A549 (cell line): ENCODE data around the gene UBE2E2. TPM values are rescaled to one million over a fixed set of nuclear protein-coding genes. Genes with fewer than 3 reads are reported as not detected.

Experiments used
- ATAC-seq, 2 experiments: fragments of 200-7000 bp in 1 of 2; fragments of >200 bp in 1 of 2; cut with Nextera tagmentation in 1 of 2; cut with Tn5 transposase in 1 of 2; 3 replicates each; pipeline versions ENCODE4 v1.8.0 to v1.9.1; 2018 to 2020; ENCODE audit warnings: mild to moderate bottlenecking in 1 of 2, moderate library complexity in 1 of 2
- CTCF ChIA-PET: fragments of 300-600 bp; sonication (Branson Sonifier 250); formaldehyde crosslinking; extraction: SDS; loops from one replicate; lab custom pipeline; 2021; ENCODE audit warnings: antibody characterized with exemption, inconsistent platforms; lab: Yijun Ruan, JAX
- POLR2A ChIA-PET: fragments of 350-600 bp; formaldehyde crosslinking; extraction: SDS; loops from one replicate; lab custom pipeline; 2021; ENCODE audit warnings: antibody characterized with exemption, inconsistent platforms; lab: Yijun Ruan, JAX
- DNase-seq, 2 experiments: peaks; one replicate each; pipeline versions ENCODE4 v3.0.0 to v3.0.0-alpha.2; 2011 to 2016; ENCODE audit warnings: low read depth in 1 of 2, low spot score in 1 of 2
- FAIRE-seq: peaks from 2 replicates; lab custom pipeline; 2011; peaks lifted over from hg19 to GRCh38; lab: Jason Lieb, UNC
- H3K27ac ChIP-seq, 2 experiments: fragments of >200 bp; sonication (Bioruptor Twin); formaldehyde crosslinking; 3 replicates each; pipeline ENCODE4 v1.5.1; 2016 to 2017
- H3K4me1 ChIP-seq: fragments of >200 bp; sonication (Bioruptor Twin); formaldehyde crosslinking; 3 replicates; pipeline ENCODE4 v1.6.1; 2016
- H3K4me2 ChIP-seq: fragments of >200 bp; sonication (Bioruptor Twin); formaldehyde crosslinking; 3 replicates; pipeline ENCODE4 v1.6.1; 2016
- H3K4me3 ChIP-seq: fragments of >200 bp; sonication (Bioruptor Twin); formaldehyde crosslinking; 3 replicates; pipeline ENCODE4 v1.5.1; 2016
- H3K9me3 ChIP-seq: fragments of >200 bp; sonication (Bioruptor Twin); formaldehyde crosslinking; 3 replicates; pipeline ENCODE4 v1.6.1; 2016
- BHLHE40 ChIP-seq: IDR thresholded peaks from 2 replicates; pipeline ENCODE4 v1.6.1; 2012; ENCODE audit warnings: low read depth, low read length, inconsistent platforms
- CBX8 ChIP-seq: fragments of 200-600 bp; sonication (generic); IDR thresholded peaks from 2 replicates; pipeline ENCODE4 v1.6.1; 2016
- CEBPB ChIP-seq, 2 experiments: fragments of >200 bp in 1 of 2; sonication (Bioruptor Twin) in 1 of 2; formaldehyde crosslinking in 1 of 2; IDR thresholded peaks; 2 replicates each; pipeline ENCODE4 v1.6.1; 2012 to 2016
- CHD2 ChIP-seq: fragments of 150-350 bp; IDR thresholded peaks from 2 replicates; pipeline ENCODE4 v1.6.1; 2014; ENCODE audit warnings: low read length; ENCODE audit not compliant: partially characterized antibody
- CHD4 ChIP-seq: fragments of 200-600 bp; sonication (generic); IDR thresholded peaks from 2 replicates; pipeline ENCODE4 v1.6.1; 2016; ENCODE audit warnings: antibody characterized with exemption, mild to moderate bottlenecking, borderline replicate concordance
- EHF ChIP-seq: fragments of 250-450 bp; sonication (Bioruptor Pico); IDR thresholded peaks from 2 replicates; pipeline ENCODE4 v1.5.0; 2020; ENCODE audit warnings: mild to moderate bottlenecking
- EHMT2 ChIP-seq: fragments of 200-600 bp; sonication (generic); IDR thresholded peaks from 2 replicates; pipeline ENCODE4 v1.6.1; 2016; ENCODE audit warnings: antibody characterized with exemption, low read depth, mild to moderate bottlenecking, moderate library complexity
- EP300 ChIP-seq, 2 experiments: fragments of >200 bp; sonication (Bioruptor Twin); formaldehyde crosslinking; IDR thresholded peaks; 2 replicates in 1 of 2; 3 replicates in 1 of 2; pipeline ENCODE4 v1.6.1; 2016 to 2017
- ESRRA ChIP-seq: fragments of 150-350 bp; IDR thresholded peaks from 2 replicates; pipeline ENCODE4 v1.6.1; 2014; ENCODE audit warnings: mild to moderate bottlenecking, low read length, borderline replicate concordance
- FOXS1 ChIP-seq: fragments of 250-450 bp; sonication (Bioruptor Pico); IDR thresholded peaks from 2 replicates; pipeline ENCODE4 v1.5.0; 2020; ENCODE audit warnings: mild to moderate bottlenecking, moderate library complexity
- GATA3 ChIP-seq: IDR thresholded peaks from 2 replicates; pipeline ENCODE4 v1.6.1; 2012; ENCODE audit warnings: borderline replicate concordance
- HEYL ChIP-seq: fragments of 250-450 bp; sonication (Bioruptor Pico); IDR thresholded peaks from 2 replicates; pipeline ENCODE4 v1.8.0; 2021; ENCODE audit warnings: mild to moderate bottlenecking, moderate library complexity
- HOXA7 ChIP-seq: fragments of 250-450 bp; sonication (Bioruptor Pico); IDR thresholded peaks from 2 replicates; pipeline ENCODE4 v1.5.0; 2020; ENCODE audit warnings: mild to moderate bottlenecking, moderate library complexity
- MAFK ChIP-seq: fragments of 450-650 bp; IDR thresholded peaks from 2 replicates; pipeline ENCODE4 v1.6.1; 2014; ENCODE audit not compliant: partially characterized antibody
- MAZ ChIP-seq: fragments of 150-350 bp; IDR thresholded peaks from 2 replicates; pipeline ENCODE4 v1.6.1; 2014; ENCODE audit warnings: antibody characterized with exemption, low read depth, low read length, borderline replicate concordance
- PHF8 ChIP-seq: fragments of 200-600 bp; sonication (generic); IDR thresholded peaks from 2 replicates; pipeline ENCODE4 v1.6.1; 2016; ENCODE audit warnings: low read depth, mild to moderate bottlenecking, antibody characterized with exemption, moderate library complexity, borderline replicate concordance
- POLR2A ChIP-seq: IDR thresholded peaks from 2 replicates; pipeline ENCODE4 v1.6.1; 2012; ENCODE audit warnings: mild to moderate bottlenecking, low read length
- RAD21 ChIP-seq, 2 experiments: fragments of >200 bp in 1 of 2; sonication (Bioruptor Twin) in 1 of 2; formaldehyde crosslinking in 1 of 2; IDR thresholded peaks in 1 of 2; conservative IDR thresholded peaks in 1 of 2; 2 replicates in 1 of 2; 3 replicates in 1 of 2; pipeline ENCODE4 v1.6.1; 2012 to 2018; ENCODE audit warnings: inconsistent platforms in 1 of 2
- RARB ChIP-seq: fragments of 250-450 bp; sonication (Bioruptor Pico); IDR thresholded peaks from 2 replicates; pipeline ENCODE4 v1.8.0; 2021; ENCODE audit warnings: mild to moderate bottlenecking, moderate library complexity
- RFX5 ChIP-seq: fragments of 450-650 bp; IDR thresholded peaks from 2 replicates; pipeline ENCODE4 v1.7.1; 2014; ENCODE audit warnings: antibody characterized with exemption, mild to moderate bottlenecking, moderate library complexity
- RNF2 ChIP-seq: fragments of 200-600 bp; sonication (generic); IDR thresholded peaks from 2 replicates; pipeline ENCODE4 v1.6.1; 2016; ENCODE audit warnings: low read depth, mild to moderate bottlenecking, antibody characterized with exemption, moderate library complexity, borderline replicate concordance
- SMC3 ChIP-seq: fragments of >200 bp; sonication (Bioruptor Twin); formaldehyde crosslinking; IDR thresholded peaks from 3 replicates; pipeline ENCODE4 v1.6.1; 2018; ENCODE audit warnings: inconsistent platforms
- SREBF2 ChIP-seq: fragments of 450-650 bp; IDR thresholded peaks from 2 replicates; pipeline ENCODE4 v1.6.1; 2014; ENCODE audit warnings: mild to moderate bottlenecking, moderate library complexity
- TP53 ChIP-seq: fragments of 250-450 bp; sonication (Bioruptor Pico); IDR thresholded peaks from 2 replicates; pipeline ENCODE4 v1.5.0; 2021; ENCODE audit warnings: mild to moderate bottlenecking, moderate library complexity
- ZNF302 ChIP-seq: fragments of 250-450 bp; sonication (Bioruptor Pico); IDR thresholded peaks from 2 replicates; pipeline ENCODE4 v1.9.0; 2021; ENCODE audit warnings: inconsistent platforms, mild to moderate bottlenecking, moderate library complexity
- WGBS: methylation state at CpG from one replicate; pipeline ENCODE4 v1.1.6; 2017; ENCODE audit errors: missing lambda C conversion rate; 5-methylcytosine and 5-hydroxymethylcytosine counted together
- polyA plus RNA-seq, 4 experiments: library from polyadenylated mRNA; depleted of rRNA in 3 of 4; stranded (reverse); fragments of >200 nt; fragmentation: RNase III in 1 of 4; extraction: RNeasy Plus Mini Kit Qiagen cat#74134 plus additional on column Dnase treatment in 1 of 4; gene quantifications; 2 replicates in 3 of 4; 3 replicates in 1 of 4; pipeline ENCODE4 v1.2.3, GENCODE V29; 2011 to 2017
- TF ChIP-seq, protein P1 (sequence below): fragments of >200 bp; sonication (Bioruptor Twin); formaldehyde crosslinking; IDR thresholded peaks from 3 replicates; pipeline ENCODE4 v1.5.1; 2016
- TF ChIP-seq, protein P2 (sequence below): fragments of >200 bp; sonication (Bioruptor Twin); formaldehyde crosslinking; IDR thresholded peaks from 2 replicates; pipeline ENCODE4 v1.6.1; 2016
- TF ChIP-seq, protein P3 (sequence below): fragments of >200 bp; sonication (Bioruptor Twin); formaldehyde crosslinking; IDR thresholded peaks from 3 replicates; pipeline ENCODE4 v1.6.1; 2016
- TF ChIP-seq, protein P4 (sequence below): fragments of 250-450 bp; sonication (Bioruptor Pico); IDR thresholded peaks from 2 replicates; pipeline ENCODE4 v1.5.0; 2021; ENCODE audit warnings: mild to moderate bottlenecking, moderate library complexity, borderline replicate concordance
- TF ChIP-seq, protein P5 (sequence below): fragments of 250-450 bp; sonication (Bioruptor Pico); IDR thresholded peaks from 2 replicates; pipeline ENCODE4 v1.5.0; 2020; ENCODE audit warnings: low read depth, mild to moderate bottlenecking, moderate library complexity
- TF ChIP-seq, protein P6 (sequence below): IDR thresholded peaks from 2 replicates; pipeline ENCODE4 v1.6.1; 2012
- TF ChIP-seq, protein P7 (sequence below): IDR thresholded peaks from 2 replicates; pipeline ENCODE4 v1.6.1; 2012

UBE2E2 gene
- polyA plus RNA-seq, 2 of the 4 experiments (the other 2 are of a cell fraction), result 28.3 to 56.1 TPM

DNA sequence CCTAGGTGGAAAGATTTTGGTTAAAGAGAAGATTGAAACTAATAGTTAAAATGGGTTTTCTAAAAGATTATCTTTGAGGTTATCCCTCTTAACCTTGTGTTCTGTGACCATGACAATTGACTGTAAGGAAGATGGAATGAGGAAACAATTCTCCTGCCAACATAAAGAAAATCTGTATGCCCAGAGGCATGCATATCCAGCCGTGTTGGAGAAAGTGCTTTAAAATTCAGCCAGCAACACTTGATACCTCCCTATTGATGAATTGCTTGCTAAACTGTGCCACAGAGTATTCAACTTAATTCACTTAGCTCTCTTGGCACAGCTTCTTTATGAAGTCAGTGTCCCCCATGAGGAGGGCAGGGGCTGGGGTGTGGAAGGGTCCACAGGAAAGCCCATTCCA, 203.5 kb downstream of the UBE2E2 start:
- no peak overlapping the region for H3K27ac ChIP-seq
- ChIA-PET POLR2A (no interaction called here), CTCF (no interaction called here)
- WGBS, result 27% methylated on average over 1 of the region's 1 CpG
- no peak overlapping the region for H3K4me2 ChIP-seq
- no peak for ATAC-seq
- H3K4me1 ChIP-seq, result peaks cover 20% of the 10 kb centered on the region
- H3K9me3 ChIP-seq, result no peaks in the 10 kb centered on the region
- no peak overlapping the region for H3K4me3 ChIP-seq
- TF ChIP-seq, protein P1, sequence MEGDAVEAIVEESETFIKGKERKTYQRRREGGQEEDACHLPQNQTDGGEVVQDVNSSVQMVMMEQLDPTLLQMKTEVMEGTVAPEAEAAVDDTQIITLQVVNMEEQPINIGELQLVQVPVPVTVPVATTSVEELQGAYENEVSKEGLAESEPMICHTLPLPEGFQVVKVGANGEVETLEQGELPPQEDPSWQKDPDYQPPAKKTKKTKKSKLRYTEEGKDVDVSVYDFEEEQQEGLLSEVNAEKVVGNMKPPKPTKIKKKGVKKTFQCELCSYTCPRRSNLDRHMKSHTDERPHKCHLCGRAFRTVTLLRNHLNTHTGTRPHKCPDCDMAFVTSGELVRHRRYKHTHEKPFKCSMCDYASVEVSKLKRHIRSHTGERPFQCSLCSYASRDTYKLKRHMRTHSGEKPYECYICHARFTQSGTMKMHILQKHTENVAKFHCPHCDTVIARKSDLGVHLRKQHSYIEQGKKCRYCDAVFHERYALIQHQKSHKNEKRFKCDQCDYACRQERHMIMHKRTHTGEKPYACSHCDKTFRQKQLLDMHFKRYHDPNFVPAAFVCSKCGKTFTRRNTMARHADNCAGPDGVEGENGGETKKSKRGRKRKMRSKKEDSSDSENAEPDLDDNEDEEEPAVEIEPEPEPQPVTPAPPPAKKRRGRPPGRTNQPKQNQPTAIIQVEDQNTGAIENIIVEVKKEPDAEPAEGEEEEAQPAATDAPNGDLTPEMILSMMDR, result no peak
- TF ChIP-seq EHF (CRISPR knock-in tag), result no peak
- no peak for TF ChIP-seq EHMT2
- TF ChIP-seq MAFK, result no peak
- no peak for TF ChIP-seq RNF2
- no peak for TF ChIP-seq CHD4
- TF ChIP-seq HOXA7 (CRISPR knock-in tag), result no peak
- TF ChIP-seq POLR2A, result no peak
- no peak for TF ChIP-seq CBX8
- TF ChIP-seq SREBF2, result no peak
- no peak for TF ChIP-seq ZNF302 (CRISPR knock-in tag)
- no peak for TF ChIP-seq GATA3
- TF ChIP-seq, protein P2, sequence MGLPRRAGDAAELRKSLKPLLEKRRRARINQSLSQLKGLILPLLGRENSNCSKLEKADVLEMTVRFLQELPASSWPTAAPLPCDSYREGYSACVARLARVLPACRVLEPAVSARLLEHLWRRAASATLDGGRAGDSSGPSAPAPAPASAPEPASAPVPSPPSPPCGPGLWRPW, result no peak
- TF ChIP-seq, protein P3, sequence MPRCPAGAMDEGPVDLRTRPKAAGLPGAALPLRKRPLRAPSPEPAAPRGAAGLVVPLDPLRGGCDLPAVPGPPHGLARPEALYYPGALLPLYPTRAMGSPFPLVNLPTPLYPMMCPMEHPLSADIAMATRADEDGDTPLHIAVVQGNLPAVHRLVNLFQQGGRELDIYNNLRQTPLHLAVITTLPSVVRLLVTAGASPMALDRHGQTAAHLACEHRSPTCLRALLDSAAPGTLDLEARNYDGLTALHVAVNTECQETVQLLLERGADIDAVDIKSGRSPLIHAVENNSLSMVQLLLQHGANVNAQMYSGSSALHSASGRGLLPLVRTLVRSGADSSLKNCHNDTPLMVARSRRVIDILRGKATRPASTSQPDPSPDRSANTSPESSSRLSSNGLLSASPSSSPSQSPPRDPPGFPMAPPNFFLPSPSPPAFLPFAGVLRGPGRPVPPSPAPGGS, result no peak
- TF ChIP-seq EP300 (IDR thresholded peaks at IDR 0.05), result no peak
- no peak for DNase-seq
- FAIRE-seq, result no peak

DNA sequence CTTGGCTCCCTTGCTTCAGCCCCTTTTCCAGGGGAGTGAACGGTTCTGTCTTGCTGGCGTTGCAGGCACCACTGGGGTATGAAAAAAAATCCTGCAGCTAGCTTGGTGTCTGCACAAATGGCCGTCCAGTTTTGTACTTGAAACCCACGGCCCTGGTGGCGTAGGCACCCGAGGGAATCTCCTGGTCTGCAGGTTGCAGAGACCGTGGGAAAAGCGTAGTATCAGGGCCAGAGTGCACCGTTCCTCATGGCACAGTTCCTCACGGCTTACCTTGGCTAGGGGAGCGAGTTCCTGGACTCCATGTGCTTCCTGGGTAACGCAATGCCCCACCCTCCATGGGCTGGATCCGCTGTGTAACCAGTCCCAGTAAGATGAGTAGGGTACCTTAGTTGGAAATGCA, 214.9 kb downstream of the UBE2E2 start:
- Histone ChIP-seq H3K4me3 (no peak overlapping the region), H3K4me1 (no peaks in the 10 kb centered on the region), H3K9me3 (no peaks in the 10 kb centered on the region), H3K4me2 (no peak overlapping the region), H3K27ac (no peak overlapping the region)
- FAIRE-seq, result no peak
- ATAC-seq, result no peak
- ChIA-PET POLR2A (no interaction called here), CTCF (no interaction called here)
- no peak for TF ChIP-seq BHLHE40
- TF ChIP-seq HEYL (CRISPR knock-in tag), result no peak
- TF ChIP-seq EHF (CRISPR knock-in tag), result no peak
- TF ChIP-seq EHMT2, result no peak
- no peak for TF ChIP-seq SMC3
- TF ChIP-seq, protein P4, sequence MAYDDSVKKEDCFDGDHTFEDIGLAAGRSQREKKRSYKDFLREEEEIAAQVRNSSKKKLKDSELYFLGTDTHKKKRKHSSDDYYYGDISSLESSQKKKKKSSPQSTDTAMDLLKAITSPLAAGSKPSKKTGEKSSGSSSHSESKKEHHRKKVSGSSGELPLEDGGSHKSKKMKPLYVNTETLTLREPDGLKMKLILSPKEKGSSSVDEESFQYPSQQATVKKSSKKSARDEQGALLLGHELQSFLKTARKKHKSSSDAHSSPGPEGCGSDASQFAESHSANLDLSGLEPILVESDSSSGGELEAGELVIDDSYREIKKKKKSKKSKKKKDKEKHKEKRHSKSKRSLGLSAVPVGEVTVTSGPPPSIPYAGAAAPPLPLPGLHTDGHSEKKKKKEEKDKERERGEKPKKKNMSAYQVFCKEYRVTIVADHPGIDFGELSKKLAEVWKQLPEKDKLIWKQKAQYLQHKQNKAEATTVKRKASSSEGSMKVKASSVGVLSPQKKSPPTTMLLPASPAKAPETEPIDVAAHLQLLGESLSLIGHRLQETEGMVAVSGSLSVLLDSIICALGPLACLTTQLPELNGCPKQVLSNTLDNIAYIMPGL (CRISPR knock-in tag), result no peak
- TF ChIP-seq, protein P5, sequence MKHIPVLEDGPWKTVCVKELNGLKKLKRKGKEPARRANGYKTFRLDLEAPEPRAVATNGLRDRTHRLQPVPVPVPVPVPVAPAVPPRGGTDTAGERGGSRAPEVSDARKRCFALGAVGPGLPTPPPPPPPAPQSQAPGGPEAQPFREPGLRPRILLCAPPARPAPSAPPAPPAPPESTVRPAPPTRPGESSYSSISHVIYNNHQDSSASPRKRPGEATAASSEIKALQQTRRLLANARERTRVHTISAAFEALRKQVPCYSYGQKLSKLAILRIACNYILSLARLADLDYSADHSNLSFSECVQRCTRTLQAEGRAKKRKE, result no peak
- no peak for TF ChIP-seq TP53 (CRISPR knock-in tag)
- no peak for TF ChIP-seq CHD2
- TF ChIP-seq PHF8, result no peak
- TF ChIP-seq RAD21 (conservative IDR thresholded peaks at IDR 0.05 in 1 of 2, IDR thresholded peaks at IDR 0.05 in 1 of 2), result no peak
- TF ChIP-seq, protein P6, sequence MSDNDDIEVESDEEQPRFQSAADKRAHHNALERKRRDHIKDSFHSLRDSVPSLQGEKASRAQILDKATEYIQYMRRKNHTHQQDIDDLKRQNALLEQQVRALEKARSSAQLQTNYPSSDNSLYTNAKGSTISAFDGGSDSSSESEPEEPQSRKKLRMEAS, result no peak
- TF ChIP-seq HOXA7 (CRISPR knock-in tag), result no peak
- TF ChIP-seq RFX5, result no peak
- TF ChIP-seq CEBPB (IDR thresholded peaks at IDR 0.05), result no peak
- no peak for TF ChIP-seq RARB (CRISPR knock-in tag)
- TF ChIP-seq, protein P7, sequence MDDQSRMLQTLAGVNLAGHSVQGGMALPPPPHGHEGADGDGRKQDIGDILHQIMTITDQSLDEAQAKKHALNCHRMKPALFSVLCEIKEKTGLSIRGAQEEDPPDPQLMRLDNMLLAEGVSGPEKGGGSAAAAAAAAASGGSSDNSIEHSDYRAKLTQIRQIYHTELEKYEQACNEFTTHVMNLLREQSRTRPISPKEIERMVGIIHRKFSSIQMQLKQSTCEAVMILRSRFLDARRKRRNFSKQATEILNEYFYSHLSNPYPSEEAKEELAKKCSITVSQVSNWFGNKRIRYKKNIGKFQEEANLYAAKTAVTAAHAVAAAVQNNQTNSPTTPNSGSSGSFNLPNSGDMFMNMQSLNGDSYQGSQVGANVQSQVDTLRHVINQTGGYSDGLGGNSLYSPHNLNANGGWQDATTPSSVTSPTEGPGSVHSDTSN, result no peak
- no peak for TF ChIP-seq MAZ
- TF ChIP-seq FOXS1 (CRISPR knock-in tag), result no peak
- no peak for TF ChIP-seq ESRRA
- no peak for DNase-seq
- WGBS, result 87% methylated on average over 12 of the region's 13 CpGs
